Ishikawa (cell line): ENCODE measurements around the gene IL22RA2.

Experiments
- MAX ChIP-seq: IDR thresholded peaks from 2 replicates; pipeline ENCODE4 v1.6.1; 2012
- RAD21 ChIP-seq: IDR thresholded peaks from 2 replicates; pipeline ENCODE4 v1.6.1; 2012; ENCODE audit warnings: low read depth

GRCh38 chr6:137160763-137161162, 12.7 kb downstream of the IL22RA2 start:
- TF ChIP-seq MAX (no peak), RAD21 (no peak)
